Measurements from ENCODE around the gene SERPINA4.

SERPINA4 gene

GRCh38 chr14:94540031-94540794 lies 21.0 kb upstream of the SERPINA4 start:
- no peak overlapping the region for H2BK5ac ChIP-seq (ENCODE audit: low read length)
- H3K4me2 ChIP-seq (ENCODE audit: low read length), result no peak overlapping the region
- H3K4me1 ChIP-seq (ENCODE audit: control insufficient read depth, low read depth, low read length), result peaks cover 3% of the 10 kb centered on the region
- H2BK120ac ChIP-seq (ENCODE audit: low read depth, low read length), result no peak overlapping the region
- H2BK15ac ChIP-seq (replicated peaks; ENCODE audit: low read depth), result no peak overlapping the region
- no peak overlapping the region for H3K18ac ChIP-seq (ENCODE audit: low read length)
- WGBS (ENCODE audit: extremely low coverage, insufficient coverage, low lambda C conversion rate), result no CpG with 5 or more reads among the region's 13 CpGs
- H4K5ac ChIP-seq (ENCODE audit: low read length), result no peak overlapping the region
- no peaks in the 10 kb centered on the region for H3K79me1 ChIP-seq (ENCODE audit: low read length)
- H4K8ac ChIP-seq (ENCODE audit: low read depth, low read length), result no peak overlapping the region
- H3K56ac ChIP-seq (ENCODE audit: low read length), result no peak overlapping the region
- no peak overlapping the region for H3K4ac ChIP-seq (ENCODE audit: low read depth, low read length)
- H2AK5ac ChIP-seq (ENCODE audit: low read length), result no peak overlapping the region
- no peaks in the 10 kb centered on the region for H3K27me3 ChIP-seq (ENCODE audit: insufficient read depth, low read length, poor library complexity)
- no peaks in the 10 kb centered on the region for H3K79me2 ChIP-seq (ENCODE audit: control insufficient read depth, insufficient read depth, low read length)
- DNase-seq, result no peak
- H3K23ac ChIP-seq (ENCODE audit: low read length), result no peak overlapping the region
- no peak overlapping the region for H3K9ac ChIP-seq (ENCODE audit: low read length)
- no peak overlapping the region for H3K27ac ChIP-seq (ENCODE audit: low read depth, low read length)
- H3K36me3 ChIP-seq (ENCODE audit: control insufficient read depth, insufficient read depth, low read length), result no peaks in the 10 kb centered on the region
- no peak overlapping the region for H3K4me3 ChIP-seq (ENCODE audit: low read length)

- Histone ChIP-seq H3K79me2 (ENCODE audit: control insufficient read depth, insufficient read depth, low read length) (no peaks in the 10 kb centered on the region), H3K4me3 (ENCODE audit: low read length) (no peak overlapping the region), H3K9ac (ENCODE audit: low read length) (no peak overlapping the region), H4K8ac (ENCODE audit: low read depth, low read length) (no peak overlapping the region), H3K23ac (ENCODE audit: low read length) (no peak overlapping the region), H3K4me2 (ENCODE audit: low read length) (no peak overlapping the region), H3K27ac (ENCODE audit: low read depth, low read length) (no peak overlapping the region), H3K4ac (ENCODE audit: low read depth, low read length) (no peak overlapping the region), H3K27me3 (ENCODE audit: insufficient read depth, low read length, poor library complexity) (no peaks in the 10 kb centered on the region), H4K5ac (ENCODE audit: low read length) (no peak overlapping the region), H2BK120ac (ENCODE audit: low read depth, low read length) (no peak overlapping the region), H3K4me1 (ENCODE audit: control insufficient read depth, low read depth, low read length) (peaks cover 3% of the 10 kb centered on the region), H2BK5ac (ENCODE audit: low read length) (no peak overlapping the region), H2BK15ac (replicated peaks; ENCODE audit: low read depth) (no peak overlapping the region), H3K79me1 (ENCODE audit: low read length) (no peaks in the 10 kb centered on the region), H2AK5ac (ENCODE audit: low read length) (no peak overlapping the region), H3K56ac (ENCODE audit: low read length) (no peak overlapping the region), H3K36me3 (ENCODE audit: control insufficient read depth, insufficient read depth, low read length) (no peaks in the 10 kb centered on the region), H3K18ac (ENCODE audit: low read length) (no peak overlapping the region)
- DNase-seq, result no peak
- WGBS (ENCODE audit: extremely low coverage, insufficient coverage, low lambda C conversion rate), result no CpG with 5 or more reads among the region's 9 CpGs
Measured at GRCh38 chr14:94541234-94541975, 19.8 kb upstream of the SERPINA4 start.

- Histone ChIP-seq H2BK5ac (ENCODE audit: low read length) (no peak overlapping the region), H2BK15ac (replicated peaks; ENCODE audit: low read depth) (no peak overlapping the region), H3K36me3 (ENCODE audit: control insufficient read depth, insufficient read depth, low read length) (no peaks in the 10 kb centered on the region), H3K4me1 (ENCODE audit: control insufficient read depth, low read depth, low read length) (peaks cover 3% of the 10 kb centered on the region), H3K27me3 (ENCODE audit: insufficient read depth, low read length, poor library complexity) (no peaks in the 10 kb centered on the region), H3K56ac (ENCODE audit: low read length) (no peak overlapping the region), H4K8ac (ENCODE audit: low read depth, low read length) (no peak overlapping the region), H2BK120ac (ENCODE audit: low read depth, low read length) (no peak overlapping the region), H2AK5ac (ENCODE audit: low read length) (no peak overlapping the region), H3K23ac (ENCODE audit: low read length) (no peak overlapping the region), H3K79me2 (ENCODE audit: control insufficient read depth, insufficient read depth, low read length) (no peaks in the 10 kb centered on the region), H3K79me1 (ENCODE audit: low read length) (no peaks in the 10 kb centered on the region), H3K4me2 (ENCODE audit: low read length) (no peak overlapping the region), H3K27ac (ENCODE audit: low read depth, low read length) (no peak overlapping the region), H3K9ac (ENCODE audit: low read length) (no peak overlapping the region), H3K18ac (ENCODE audit: low read length) (no peak overlapping the region), H4K5ac (ENCODE audit: low read length) (no peak overlapping the region), H3K4ac (ENCODE audit: low read depth, low read length) (no peak overlapping the region), H3K4me3 (ENCODE audit: low read length) (no peak overlapping the region)
- DNase-seq, result no peak
- WGBS (ENCODE audit: extremely low coverage, insufficient coverage, low lambda C conversion rate), result no CpG with 5 or more reads among the region's 12 CpGs
Measured at GRCh38 chr14:94542111-94542810, 19.0 kb upstream of the SERPINA4 start.

- H3K36me3 ChIP-seq (ENCODE audit: control insufficient read depth, insufficient read depth, low read length), result no peaks in the 10 kb centered on the region
- no peak overlapping the region for H4K5ac ChIP-seq (ENCODE audit: low read length)
- H4K8ac ChIP-seq (ENCODE audit: low read depth, low read length), result no peak overlapping the region
- DNase-seq, result no peak
- H3K4me2 ChIP-seq (ENCODE audit: low read length), result no peak overlapping the region
- H3K56ac ChIP-seq (ENCODE audit: low read length), result no peak overlapping the region
- no peak overlapping the region for H3K9ac ChIP-seq (ENCODE audit: low read length)
- no peak overlapping the region for H3K4ac ChIP-seq (ENCODE audit: low read depth, low read length)
- no CpG with 5 or more reads among the region's 9 CpGs for WGBS (ENCODE audit: extremely low coverage, insufficient coverage, low lambda C conversion rate)
- H3K27me3 ChIP-seq (ENCODE audit: insufficient read depth, low read length, poor library complexity), result no peaks in the 10 kb centered on the region
- H3K79me2 ChIP-seq (ENCODE audit: control insufficient read depth, insufficient read depth, low read length), result no peaks in the 10 kb centered on the region
- no peaks in the 10 kb centered on the region for H3K79me1 ChIP-seq (ENCODE audit: low read length)
- H3K27ac ChIP-seq (ENCODE audit: low read depth, low read length), result no peak overlapping the region
- no peak overlapping the region for H3K18ac ChIP-seq (ENCODE audit: low read length)
- no peak overlapping the region for H2BK15ac ChIP-seq (replicated peaks; ENCODE audit: low read depth)
- H2BK120ac ChIP-seq (ENCODE audit: low read depth, low read length), result no peak overlapping the region
- H2AK5ac ChIP-seq (ENCODE audit: low read length), result no peak overlapping the region
- H2BK5ac ChIP-seq (ENCODE audit: low read length), result no peak overlapping the region
- H3K23ac ChIP-seq (ENCODE audit: low read length), result no peak overlapping the region
- H3K4me1 ChIP-seq (ENCODE audit: control insufficient read depth, low read depth, low read length), result peaks cover 3% of the 10 kb centered on the region
- no peak overlapping the region for H3K4me3 ChIP-seq (ENCODE audit: low read length)
Measured at GRCh38 chr14:94542811-94543440, 18.3 kb upstream of the SERPINA4 start.

GRCh38 chr14:94543449-94544124 lies 17.7 kb upstream of the SERPINA4 start:
- DNase-seq, result no peak
- Histone ChIP-seq H3K79me2 (ENCODE audit: control insufficient read depth, insufficient read depth, low read length) (no peaks in the 10 kb centered on the region), H2BK15ac (replicated peaks; ENCODE audit: low read depth) (no peak overlapping the region), H4K5ac (ENCODE audit: low read length) (no peak overlapping the region), H3K4me2 (ENCODE audit: low read length) (no peak overlapping the region), H3K4me1 (ENCODE audit: control insufficient read depth, low read depth, low read length) (peaks cover 3% of the 10 kb centered on the region), H3K27ac (ENCODE audit: low read depth, low read length) (no peak overlapping the region), H4K8ac (ENCODE audit: low read depth, low read length) (no peak overlapping the region), H3K79me1 (ENCODE audit: low read length) (no peaks in the 10 kb centered on the region), H2BK5ac (ENCODE audit: low read length) (no peak overlapping the region), H3K56ac (ENCODE audit: low read length) (no peak overlapping the region), H3K36me3 (ENCODE audit: control insufficient read depth, insufficient read depth, low read length) (no peaks in the 10 kb centered on the region), H2BK120ac (ENCODE audit: low read depth, low read length) (no peak overlapping the region), H3K4me3 (ENCODE audit: low read length) (no peak overlapping the region), H3K4ac (ENCODE audit: low read depth, low read length) (no peak overlapping the region), H2AK5ac (ENCODE audit: low read length) (no peak overlapping the region), H3K27me3 (ENCODE audit: insufficient read depth, low read length, poor library complexity) (no peaks in the 10 kb centered on the region), H3K23ac (ENCODE audit: low read length) (no peak overlapping the region), H3K9ac (ENCODE audit: low read length) (no peak overlapping the region), H3K18ac (ENCODE audit: low read length) (no peak overlapping the region)
- WGBS (ENCODE audit: extremely low coverage, insufficient coverage, low lambda C conversion rate), result no CpG with 5 or more reads among the region's 15 CpGs
